ENCODE data around the gene ZNRF2. TPM values are rescaled to one million over a fixed set of nuclear protein-coding genes. Genes with fewer than 3 reads are reported as not detected.
"Not testable (repeated sequence)": the region's sequence is repeated elsewhere in the genome, so short reads cannot be mapped to it uniquely, and the experiment has no call there.

Gene ZNRF2
- total RNA-seq, 1 donor from 2014 or later = 8.6 TPM

GRCh38 chr7:30255064-30255769, 29.2 kb upstream of the ZNRF2 start:
- DNase-seq = no peak
- intact Hi-C loops (cut with micrococcal nuclease) = no loop called here
- peak; percentile 40 for ATAC-seq

- ATAC-seq = no peak
- DNase-seq = no peak
- intact Hi-C loops (cut with micrococcal nuclease) = no loop called here
These were observed 28.0 kb upstream of the ZNRF2 start for GRCh38 chr7:30256349-30256858.

GRCh38 chr7:30260246-30260768, 24.1 kb upstream of the ZNRF2 start:
- intact Hi-C loops (cut with micrococcal nuclease) = no loop called here
- ATAC-seq = peak; percentile 51
- DNase-seq = no peak

- no peak for ATAC-seq
- DNase-seq = no peak
- intact Hi-C loops (cut with micrococcal nuclease) = no loop called here
These were observed 21.2 kb upstream of the ZNRF2 start for GRCh38 chr7:30263090-30263710.

GRCh38 chr7:30264052-30264451, 20.3 kb upstream of the ZNRF2 start:
- no peak for DNase-seq
- no peak for ATAC-seq
- intact Hi-C loops (cut with micrococcal nuclease) = no loop called here

- ATAC-seq; intact Hi-C loops (cut with micrococcal nuclease); DNase-seq: not testable (repeated sequence)
These were observed 19.2 kb upstream of the ZNRF2 start for GRCh38 chr7:30265189-30265588.

- DNase-seq = no peak
- intact Hi-C loops (cut with micrococcal nuclease) = no loop called here
- no peak for ATAC-seq
These were observed 17.7 kb upstream of the ZNRF2 start for GRCh38 chr7:30266686-30267085.

GRCh38 chr7:30268586-30268985, 15.8 kb upstream of the ZNRF2 start:
- ATAC-seq (no peak), DNase-seq (no peak)
- intact Hi-C loops (cut with micrococcal nuclease) = no loop called here

GRCh38 chr7:30269490-30269889, 14.9 kb upstream of the ZNRF2 start:
- DNase-seq (no peak), ATAC-seq (no peak)
- intact Hi-C loops (cut with micrococcal nuclease) = no loop called here

GRCh38 chr7:30270921-30271320, 13.5 kb upstream of the ZNRF2 start:
- DNase-seq (no peak), ATAC-seq (no peak)
- intact Hi-C loops (cut with micrococcal nuclease) = no loop called here

- intact Hi-C loops (cut with micrococcal nuclease) = no loop called here
- DNase-seq (no peak), ATAC-seq (no peak)
These were observed 12.3 kb upstream of the ZNRF2 start for GRCh38 chr7:30272126-30272525.

- ATAC-seq (no peak), DNase-seq (no peak)
- intact Hi-C loops (cut with micrococcal nuclease) = no loop called here
These were observed 10.8 kb upstream of the ZNRF2 start for GRCh38 chr7:30273552-30273951.

GRCh38 chr7:30274641-30275040, 9.8 kb upstream of the ZNRF2 start:
- DNase-seq (no peak), ATAC-seq (no peak)
- intact Hi-C loops (cut with micrococcal nuclease) = no loop called here

- ATAC-seq (peak; percentile 63), DNase-seq (no peak)
- intact Hi-C loops (cut with micrococcal nuclease) = loop anchor here (2.0 kb wide), 1 partner anchor 136 kb away; no protein-coding TSS in a partner anchor
These were observed 8.0 kb upstream of the ZNRF2 start for GRCh38 chr7:30276203-30276900.

GRCh38 chr7:30278376-30278775, 6.0 kb upstream of the ZNRF2 start:
- no peak for DNase-seq
- ATAC-seq = peak; percentile 43
- intact Hi-C loops (cut with micrococcal nuclease) = no loop called here

GRCh38 chr7:30278849-30279652, 5.3 kb upstream of the ZNRF2 start:
- DNase-seq = no peak
- intact Hi-C loops (cut with micrococcal nuclease) = no loop called here
- ATAC-seq = no peak

GRCh38 chr7:30279653-30279904, 4.8 kb upstream of the ZNRF2 start:
- DNase-seq = no peak
- intact Hi-C loops (cut with micrococcal nuclease) = no loop called here
- no peak for ATAC-seq

GRCh38 chr7:30280631-30281030, 3.8 kb upstream of the ZNRF2 start:
- ATAC-seq = no peak
- intact Hi-C loops (cut with micrococcal nuclease) = no loop called here
- no peak for DNase-seq

GRCh38 chr7:30281263-30281662, 3.1 kb upstream of the ZNRF2 start:
- ATAC-seq (no peak), DNase-seq (no peak)
- intact Hi-C loops (cut with micrococcal nuclease) = no loop called here

GRCh38 chr7:30281791-30282190, 2.6 kb upstream of the ZNRF2 start:
- intact Hi-C loops (cut with micrococcal nuclease) = no loop called here
- DNase-seq (no peak), ATAC-seq (no peak)
